GM15510 (cell line): Measurements from ENCODE around the gene ATOH8.

Experiments
- POLR2A ChIP-seq: IDR thresholded peaks from 3 replicates; pipeline ENCODE4 v1.6.1; 2011; ENCODE audit warnings: borderline replicate concordance; ENCODE audit not compliant: insufficient read length; ENCODE audit errors: extremely low read depth

Gene ATOH8

GRCh38 chr2:85779641-85780315 is 26.0 kb downstream of the ATOH8 start:
- TF ChIP-seq POLR2A: no peak

GRCh38 chr2:85780316-85781012 is 26.7 kb downstream of the ATOH8 start:
- TF ChIP-seq POLR2A: no peak

- no peak for TF ChIP-seq POLR2A
Observed at GRCh38 chr2:85781013-85781332, 27.2 kb downstream of the ATOH8 start.

GRCh38 chr2:85783796-85784195 is 30.0 kb downstream of the ATOH8 start:
- no peak for TF ChIP-seq POLR2A

- no peak for TF ChIP-seq POLR2A
Observed at GRCh38 chr2:85784474-85784986, 30.7 kb downstream of the ATOH8 start.

GRCh38 chr2:85785027-85785822 is 31.4 kb downstream of the ATOH8 start:
- no peak for TF ChIP-seq POLR2A

- TF ChIP-seq POLR2A: no peak
Observed at GRCh38 chr2:85785871-85786270, 32.1 kb downstream of the ATOH8 start.

GRCh38 chr2:85786444-85786843 is 32.7 kb downstream of the ATOH8 start:
- no peak for TF ChIP-seq POLR2A

GRCh38 chr2:85786865-85787264 is 33.1 kb downstream of the ATOH8 start:
- no peak for TF ChIP-seq POLR2A

- TF ChIP-seq POLR2A: no peak
Observed at GRCh38 chr2:85787282-85787980, 33.6 kb downstream of the ATOH8 start.

GRCh38 chr2:85787981-85788340 is 34.2 kb downstream of the ATOH8 start:
- no peak for TF ChIP-seq POLR2A

GRCh38 chr2:85788603-85789002 is 34.8 kb downstream of the ATOH8 start:
- TF ChIP-seq POLR2A: no peak

GRCh38 chr2:85789271-85789670 is 35.5 kb downstream of the ATOH8 start:
- TF ChIP-seq POLR2A: no peak

- no peak for TF ChIP-seq POLR2A
Observed at GRCh38 chr2:85790032-85790431, 36.2 kb downstream of the ATOH8 start.
